NCI-H1048 (cell line): Measurements from ENCODE around the gene APH1A.
"Not testable (repeated sequence)": the region's sequence is repeated elsewhere in the genome, so short reads cannot be mapped to it uniquely, and the experiment has no call there.

ENCODE experiments used
- DNase-seq: peaks from one replicate; lab custom pipeline; 2025; lab: John Stamatoyannopoulos, UW

APH1A gene

GRCh38 chr1:150233359-150234308, 35.2 kb downstream of the APH1A start:
- no peak for DNase-seq

GRCh38 chr1:150232921-150233320, 35.9 kb downstream of the APH1A start:
- not testable (repeated sequence) for DNase-seq

- DNase-seq = not testable (repeated sequence)
Observed at GRCh38 chr1:150228246-150228645, 40.6 kb downstream of the APH1A start.

- no peak for DNase-seq
Observed at GRCh38 chr1:150227228-150227627, 41.6 kb downstream of the APH1A start.

- DNase-seq = no peak
Observed at GRCh38 chr1:150226486-150226885, 42.3 kb downstream of the APH1A start.

GRCh38 chr1:150225546-150225945, 43.3 kb downstream of the APH1A start:
- DNase-seq = no peak

- no peak for DNase-seq
Observed at GRCh38 chr1:150224983-150225382, 43.8 kb downstream of the APH1A start.

GRCh38 chr1:150221552-150221951, 47.3 kb downstream of the APH1A start:
- no peak for DNase-seq

- not testable (repeated sequence) for DNase-seq
Observed at GRCh38 chr1:150215855-150216254, 53.0 kb downstream of the APH1A start.
